HepG2 (cell line): ENCODE measurements around the gene NRIP2. TPM values are rescaled to one million over a fixed set of nuclear protein-coding genes. Genes with fewer than 3 reads are reported as not detected.
A peak's percentile ranks its signal among the peaks of the same experiment; 100 is the strongest.

Source experiments
- AKAP8 ChIP-seq: sonication (generic); formaldehyde crosslinking; IDR thresholded peaks from 2 replicates; pipeline ENCODE4 v1.5.1; 2020; ENCODE audit warnings: mild to moderate bottlenecking, missing genetic modification reagents
- HINFP ChIP-seq: sonication (generic); formaldehyde crosslinking; IDR thresholded peaks from 2 replicates; pipeline ENCODE4 v1.4.0; 2020; ENCODE audit warnings: low read depth, mild to moderate bottlenecking, missing genetic modification reagents
- HNRNPL ChIP-seq: fragments of 200-400 bp; formaldehyde crosslinking; IDR thresholded peaks from 2 replicates; pipeline ENCODE4 v1.6.1; 2017; ENCODE audit warnings: mild to moderate bottlenecking, low read depth, low read length
- KLF13 ChIP-seq: sonication (generic); formaldehyde crosslinking; IDR thresholded peaks from 2 replicates; pipeline ENCODE4 v1.4.0; 2020; ENCODE audit warnings: mild to moderate bottlenecking, missing genetic modification reagents
- KLF6 ChIP-seq: IDR thresholded peaks from 2 replicates; pipeline ENCODE4 v1.8.0; 2016; ENCODE audit warnings: missing biosample characterization, missing genetic modification reagents
- TBP ChIP-seq: sonication (generic); formaldehyde crosslinking; IDR thresholded peaks from 2 replicates; pipeline ENCODE4 v1.5.0; 2020; ENCODE audit warnings: missing genetic modification reagents
- ZNF12 ChIP-seq: sonication (generic); formaldehyde crosslinking; IDR thresholded peaks from 2 replicates; pipeline ENCODE4 v1.5.0; 2020; ENCODE audit warnings: missing genetic modification reagents
- ZNF260 ChIP-seq: sonication (generic); formaldehyde crosslinking; IDR thresholded peaks from 2 replicates; pipeline ENCODE4 v1.4.0; 2020; ENCODE audit warnings: missing genetic modification reagents, low read depth, mild to moderate bottlenecking, borderline replicate concordance
- ZNF292 ChIP-seq: sonication (generic); formaldehyde crosslinking; IDR thresholded peaks from 2 replicates; pipeline ENCODE4 v1.8.1; 2022; ENCODE audit warnings: mild to moderate bottlenecking, low read depth, missing genetic modification reagents, borderline replicate concordance
- ZNF552 ChIP-seq: sonication (generic); formaldehyde crosslinking; IDR thresholded peaks from 2 replicates; pipeline ENCODE4 v1.9.0; 2022; ENCODE audit warnings: missing genetic modification reagents, mild to moderate bottlenecking, borderline replicate concordance
- ZNF75D ChIP-seq: sonication (generic); formaldehyde crosslinking; IDR thresholded peaks from 2 replicates; pipeline ENCODE4 v1.8.1; 2023; ENCODE audit warnings: missing genetic modification reagents, mild to moderate bottlenecking, borderline replicate concordance
- ZZZ3 ChIP-seq: sonication (generic); formaldehyde crosslinking; IDR thresholded peaks from 2 replicates; pipeline ENCODE4 v1.4.0; 2020; ENCODE audit warnings: missing genetic modification reagents, mild to moderate bottlenecking, borderline replicate concordance
- polyA plus RNA-seq, 8 experiments: library from polyadenylated mRNA; depleted of rRNA in 3 of 8; stranded (reverse) in 7 of 8; unstranded in 1 of 8; fragments of >200 nt; fragmentation: Illumina TruSeq in 4 of 8; extraction: Trizol in 4 of 8; gene quantifications; 2 replicates each; pipeline versions ENCODE4 v1.2.1 to v1.2.3, GENCODE V29; 2011 to 2016; ENCODE audit warnings: low read depth in 4 of 8, missing spikeins in 1 of 8, mixed read lengths in 1 of 8; ENCODE audit not compliant: insufficient read depth in 1 of 8
- total RNA-seq, 5 experiments: library from RNA; depleted of rRNA; stranded (reverse); fragments of >200 nt; fragmentation: Illumina TruSeq; extraction: Trizol; gene quantifications; 2 replicates each; pipeline ENCODE4 v1.2.3, GENCODE V29; 2016; ENCODE audit warnings: low read depth in 1 of 5
- TF ChIP-seq, protein P1 (sequence below): sonication (generic); formaldehyde crosslinking; IDR thresholded peaks from 2 replicates; pipeline ENCODE4 v1.8.0; 2022; ENCODE audit warnings: missing genetic modification reagents, mild to moderate bottlenecking, moderate library complexity, borderline replicate concordance
- TF ChIP-seq, protein P2 (sequence below): sonication (generic); formaldehyde crosslinking; IDR thresholded peaks from 2 replicates; pipeline ENCODE4 v1.4.0; 2020; ENCODE audit warnings: missing genetic modification reagents, borderline replicate concordance
- TF ChIP-seq, protein P3 (sequence below): sonication (generic); formaldehyde crosslinking; IDR thresholded peaks from 2 replicates; pipeline ENCODE4 v1.8.1; 2023; ENCODE audit warnings: missing genetic modification reagents, inconsistent platforms, borderline replicate concordance
- TF ChIP-seq, protein P4 (sequence below): sonication (generic); formaldehyde crosslinking; IDR thresholded peaks from 2 replicates; pipeline ENCODE4 v1.5.1; 2020; ENCODE audit warnings: missing genetic modification reagents, mild to moderate bottlenecking, borderline replicate concordance
- TF ChIP-seq, protein P5 (sequence below): sonication (generic); formaldehyde crosslinking; IDR thresholded peaks from 2 replicates; pipeline ENCODE4 v1.4.0; 2020; ENCODE audit warnings: low read depth, mild to moderate bottlenecking, missing genetic modification reagents

Gene NRIP2
- total and polyA plus RNA-seq, 2 of the 13 experiments (the other 11 are each of a cell fraction or from before 2014, with no cell fraction given): not detected

GRCh38 chr12:2812290-2813213, 22.3 kb downstream of the NRIP2 start, which contains the start of gene ITFG2 (continued):
- TF ChIP-seq, protein P1, sequence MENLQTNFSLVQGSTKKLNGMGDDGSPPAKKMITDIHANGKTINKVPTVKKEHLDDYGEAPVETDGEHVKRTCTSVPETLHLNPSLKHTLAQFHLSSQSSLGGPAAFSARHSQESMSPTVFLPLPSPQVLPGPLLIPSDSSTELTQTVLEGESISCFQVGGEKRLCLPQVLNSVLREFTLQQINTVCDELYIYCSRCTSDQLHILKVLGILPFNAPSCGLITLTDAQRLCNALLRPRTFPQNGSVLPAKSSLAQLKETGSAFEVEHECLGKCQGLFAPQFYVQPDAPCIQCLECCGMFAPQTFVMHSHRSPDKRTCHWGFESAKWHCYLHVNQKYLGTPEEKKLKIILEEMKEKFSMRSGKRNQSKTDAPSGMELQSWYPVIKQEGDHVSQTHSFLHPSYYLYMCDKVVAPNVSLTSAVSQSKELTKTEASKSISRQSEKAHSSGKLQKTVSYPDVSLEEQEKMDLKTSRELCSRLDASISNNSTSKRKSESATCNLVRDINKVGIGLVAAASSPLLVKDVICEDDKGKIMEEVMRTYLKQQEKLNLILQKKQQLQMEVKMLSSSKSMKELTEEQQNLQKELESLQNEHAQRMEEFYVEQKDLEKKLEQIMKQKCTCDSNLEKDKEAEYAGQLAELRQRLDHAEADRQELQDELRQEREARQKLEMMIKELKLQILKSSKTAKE: peak; percentile 62
- peak; percentile 92; the same call in 1 of the 2 replicates for TF ChIP-seq ZNF552 (CRISPR knock-in tag)
- peak; percentile 79; the same call in 1 of the 2 replicates for TF ChIP-seq KLF6 (CRISPR knock-in tag)
- TF ChIP-seq, protein P2, sequence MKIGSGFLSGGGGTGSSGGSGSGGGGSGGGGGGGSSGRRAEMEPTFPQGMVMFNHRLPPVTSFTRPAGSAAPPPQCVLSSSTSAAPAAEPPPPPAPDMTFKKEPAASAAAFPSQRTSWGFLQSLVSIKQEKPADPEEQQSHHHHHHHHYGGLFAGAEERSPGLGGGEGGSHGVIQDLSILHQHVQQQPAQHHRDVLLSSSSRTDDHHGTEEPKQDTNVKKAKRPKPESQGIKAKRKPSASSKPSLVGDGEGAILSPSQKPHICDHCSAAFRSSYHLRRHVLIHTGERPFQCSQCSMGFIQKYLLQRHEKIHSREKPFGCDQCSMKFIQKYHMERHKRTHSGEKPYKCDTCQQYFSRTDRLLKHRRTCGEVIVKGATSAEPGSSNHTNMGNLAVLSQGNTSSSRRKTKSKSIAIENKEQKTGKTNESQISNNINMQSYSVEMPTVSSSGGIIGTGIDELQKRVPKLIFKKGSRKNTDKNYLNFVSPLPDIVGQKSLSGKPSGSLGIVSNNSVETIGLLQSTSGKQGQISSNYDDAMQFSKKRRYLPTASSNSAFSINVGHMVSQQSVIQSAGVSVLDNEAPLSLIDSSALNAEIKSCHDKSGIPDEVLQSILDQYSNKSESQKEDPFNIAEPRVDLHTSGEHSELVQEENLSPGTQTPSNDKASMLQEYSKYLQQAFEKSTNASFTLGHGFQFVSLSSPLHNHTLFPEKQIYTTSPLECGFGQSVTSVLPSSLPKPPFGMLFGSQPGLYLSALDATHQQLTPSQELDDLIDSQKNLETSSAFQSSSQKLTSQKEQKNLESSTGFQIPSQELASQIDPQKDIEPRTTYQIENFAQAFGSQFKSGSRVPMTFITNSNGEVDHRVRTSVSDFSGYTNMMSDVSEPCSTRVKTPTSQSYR (CRISPR knock-in tag): peak; percentile 48; the same call in 1 of the 2 replicates
- TF ChIP-seq HNRNPL: no peak
- TF ChIP-seq, protein P3, sequence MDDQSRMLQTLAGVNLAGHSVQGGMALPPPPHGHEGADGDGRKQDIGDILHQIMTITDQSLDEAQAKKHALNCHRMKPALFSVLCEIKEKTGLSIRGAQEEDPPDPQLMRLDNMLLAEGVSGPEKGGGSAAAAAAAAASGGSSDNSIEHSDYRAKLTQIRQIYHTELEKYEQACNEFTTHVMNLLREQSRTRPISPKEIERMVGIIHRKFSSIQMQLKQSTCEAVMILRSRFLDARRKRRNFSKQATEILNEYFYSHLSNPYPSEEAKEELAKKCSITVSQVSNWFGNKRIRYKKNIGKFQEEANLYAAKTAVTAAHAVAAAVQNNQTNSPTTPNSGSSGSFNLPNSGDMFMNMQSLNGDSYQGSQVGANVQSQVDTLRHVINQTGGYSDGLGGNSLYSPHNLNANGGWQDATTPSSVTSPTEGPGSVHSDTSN (CRISPR knock-in tag): peak; percentile 87; the same call in 1 of the 2 replicates
- peak; percentile 36; the same call in 1 of the 2 replicates for TF ChIP-seq AKAP8
- TF ChIP-seq HINFP: peak; percentile 93; the same call in 1 of the 2 replicates
- no peak for TF ChIP-seq TBP
- no peak for TF ChIP-seq ZNF292 (CRISPR knock-in tag)
- no peak for TF ChIP-seq ZNF75D (CRISPR knock-in tag)
- TF ChIP-seq, protein P4, sequence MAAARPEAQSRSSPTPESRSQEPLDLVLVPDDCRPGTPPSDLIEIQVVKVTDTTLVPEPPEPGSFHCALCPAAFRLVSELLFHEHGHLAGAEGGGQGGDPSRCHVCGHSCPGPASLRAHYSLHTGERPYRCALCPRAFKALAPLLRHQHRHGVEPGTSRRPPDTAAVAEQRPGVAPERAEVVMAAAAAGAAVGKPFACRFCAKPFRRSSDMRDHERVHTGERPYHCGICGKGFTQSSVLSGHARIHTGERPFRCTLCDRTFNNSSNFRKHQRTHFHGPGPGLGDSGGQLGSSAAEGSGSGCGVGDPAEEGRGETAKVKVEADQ (CRISPR knock-in tag): peak; percentile 83; the same call in 1 of the 2 replicates
- no peak for TF ChIP-seq ZNF260
- peak; percentile 98 for TF ChIP-seq ZZZ3 (CRISPR knock-in tag)
- TF ChIP-seq KLF13: no peak
- TF ChIP-seq ZNF12 (CRISPR knock-in tag): peak; percentile 72
- TF ChIP-seq, protein P5, sequence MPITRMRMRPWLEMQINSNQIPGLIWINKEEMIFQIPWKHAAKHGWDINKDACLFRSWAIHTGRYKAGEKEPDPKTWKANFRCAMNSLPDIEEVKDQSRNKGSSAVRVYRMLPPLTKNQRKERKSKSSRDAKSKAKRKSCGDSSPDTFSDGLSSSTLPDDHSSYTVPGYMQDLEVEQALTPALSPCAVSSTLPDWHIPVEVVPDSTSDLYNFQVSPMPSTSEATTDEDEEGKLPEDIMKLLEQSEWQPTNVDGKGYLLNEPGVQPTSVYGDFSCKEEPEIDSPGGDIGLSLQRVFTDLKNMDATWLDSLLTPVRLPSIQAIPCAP (CRISPR knock-in tag): peak; percentile 79; the same call in 1 of the 2 replicates
